GM12878 (cell line): ENCODE measurements around the gene HJV. TPM values are rescaled to one million over a fixed set of nuclear protein-coding genes. Genes with fewer than 3 reads are reported as not detected.

Source experiments
- ATAC-seq: fragments of 200-7000 bp; cut with Tn5 transposase; 3 replicates; pipeline ENCODE4 v1.9.1; 2020; ENCODE audit warnings: mild to moderate bottlenecking, moderate library complexity
- BruUV-seq: library from RNA; stranded (reverse); fragments of 400-500 nt; replicated peaks from 2 replicates; lab custom pipeline; 2021; lab: Mats Ljungman, UMichigan
- CTCF ChIA-PET: fragments of 300-600 bp; sonication (Branson Sonifier 250); formaldehyde crosslinking; extraction: SDS; loops from one replicate; lab custom pipeline; 2021; ENCODE audit warnings: inconsistent platforms; lab: Yijun Ruan, JAX
- POLR2A ChIA-PET: fragments of 350-600 bp; formaldehyde crosslinking; extraction: SDS; loops from one replicate; lab custom pipeline; 2021; ENCODE audit warnings: inconsistent platforms; lab: Charles Lee
- RAD21 ChIA-PET: fragments of 300-600 bp; sonication (Branson Sonifier 250); formaldehyde crosslinking; loops from one replicate; lab custom pipeline; 2023; ENCODE audit warnings: antibody characterized with exemption; ENCODE audit not compliant: unreplicated experiment; lab: Charles Lee
- SMC1A ChIA-PET: fragments of 300-600 bp; sonication (Branson Sonifier 250); formaldehyde crosslinking; loops from one replicate; lab custom pipeline; 2023; ENCODE audit not compliant: unreplicated experiment, uncharacterized antibody; lab: Charles Lee
- DNase-seq: peaks from one replicate; pipeline ENCODE4 v3.0.0-alpha.2; 2011; ENCODE audit warnings: low read depth, low spot score
- FAIRE-seq: peaks from 3 replicates; lab custom pipeline; 2011; peaks lifted over from hg19 to GRCh38; lab: Jason Lieb, UNC
- H2AFZ ChIP-seq: 2 replicates; pipeline ENCODE4 v1.6.0; 2011; ENCODE audit warnings: low read depth, low read length, control low read depth; ENCODE audit not compliant: control insufficient read depth
- H3K27ac ChIP-seq: 2 replicates; pipeline ENCODE4 v1.5.1; 2011; ENCODE audit warnings: control low read depth; ENCODE audit not compliant: control insufficient read depth, insufficient read depth
- H3K27me3 ChIP-seq, 2 experiments: replicated peaks in 1 of 2; 2 replicates each; pipeline versions ENCODE4 v1.6.0 to v1.6.1; 2011; ENCODE audit warnings: low read length in 1 of 2; ENCODE audit not compliant: control insufficient read depth in 2 of 2, insufficient read depth in 2 of 2
- H3K36me3 ChIP-seq, 2 experiments: 2 replicates each; pipeline ENCODE4 v1.5.1; 2011; ENCODE audit warnings: low read length in 1 of 2; ENCODE audit not compliant: control insufficient read depth in 2 of 2, insufficient read depth in 2 of 2
- H3K4me1 ChIP-seq: 2 replicates; pipeline ENCODE4 v1.6.1; 2011; ENCODE audit warnings: mild to moderate bottlenecking, low read length, moderate library complexity, mixed read lengths; ENCODE audit not compliant: control insufficient read depth, insufficient read depth
- H3K4me2 ChIP-seq: 2 replicates; pipeline ENCODE4 v1.6.0; 2011; ENCODE audit warnings: control low read depth; ENCODE audit not compliant: control insufficient read depth, insufficient read depth
- H3K4me3 ChIP-seq: fragments of 200-600 bp; sonication (generic); 2 replicates; pipeline ENCODE4 v1.5.1; 2016
- H3K79me2 ChIP-seq: 2 replicates; pipeline ENCODE4 v1.6.0; 2011; ENCODE audit warnings: low read length; ENCODE audit not compliant: control insufficient read depth, insufficient read depth
- H3K9ac ChIP-seq: 2 replicates; pipeline ENCODE4 v1.8.0; 2011; ENCODE audit warnings: low read length, control low read depth, mixed read lengths; ENCODE audit not compliant: control insufficient read depth, insufficient read depth
- H3K9me3 ChIP-seq: replicated peaks from 3 replicates; pipeline ENCODE4 v1.5.1; 2011; ENCODE audit warnings: mild to moderate bottlenecking, low read length; ENCODE audit not compliant: control insufficient read depth, insufficient read depth
- H4K20me1 ChIP-seq: 2 replicates; pipeline ENCODE4 v1.6.0; 2011; ENCODE audit not compliant: control insufficient read depth, insufficient read depth
- DPF2 ChIP-seq: fragments of 450-650 bp; IDR thresholded peaks from 2 replicates; pipeline ENCODE4 v1.6.1; 2017; ENCODE audit warnings: mild to moderate bottlenecking
- NR2C2 ChIP-seq: IDR thresholded peaks from 2 replicates; pipeline ENCODE4 v1.6.1; 2011; ENCODE audit warnings: borderline replicate concordance, low read depth; ENCODE audit not compliant: control insufficient read depth, insufficient read length
- RUNX3 ChIP-seq: IDR thresholded peaks from 2 replicates; pipeline ENCODE4 v1.6.1; 2012; ENCODE audit warnings: low read length, inconsistent platforms
- STAT3 ChIP-seq: IDR thresholded peaks from 2 replicates; pipeline ENCODE4 v1.6.1; 2011; ENCODE audit warnings: low read depth, low read length, improper control_type of control experiment
- WRNIP1 ChIP-seq: IDR thresholded peaks from 2 replicates; pipeline ENCODE4 v1.6.1; 2011; ENCODE audit warnings: low read depth, low read length, improper control_type of control experiment, borderline replicate concordance
- WGBS: methylation state at CpG from one replicate; pipeline ENCODE4 v1.1.6; 2016; ENCODE audit warnings: low lambda C conversion rate; ENCODE audit not compliant: insufficient replicate concordance, insufficient coverage; ENCODE audit errors: missing lambda C conversion rate; 5-methylcytosine and 5-hydroxymethylcytosine counted together
- in situ Hi-C: fragments of 300-500 bp; cut with MboI; formaldehyde crosslinking; loops from 9 replicates; pipeline ENCODE4 v1.14.3; 2018; ENCODE audit warnings: mixed read lengths
- intact Hi-C: fragments of 100-400 bp; cut with micrococcal nuclease; formaldehyde crosslinking; loops from one replicate; pipeline ENCODE4 v1.14.2; 2022; ENCODE audit not compliant: unreplicated experiment
- polyA plus RNA-seq, 11 experiments: library from polyadenylated mRNA; depleted of rRNA in 4 of 11; unstranded in 6 of 11; stranded (reverse) in 5 of 11; fragments of >200 nt; fragmentation: Nextera tagmentation in 4 of 11; fragmentation: Illumina TruSeq in 1 of 11; extraction: Ambion mirVana in 4 of 11; extraction: Trizol in 1 of 11; gene quantifications; 1 replicate in 1 of 11; 2 replicates in 10 of 11; pipeline versions ENCODE4 v1.2.1 to v1.2.3, GENCODE V29; 2011 to 2016; ENCODE audit warnings: inconsistent platforms in 2 of 11, missing spikeins in 2 of 11, low read depth in 1 of 11
- total RNA-seq, 4 experiments: library from RNA; depleted of rRNA in 3 of 4; stranded (reverse); fragments of >200 nt in 3 of 4; fragmentation: Illumina TruSeq in 1 of 4; extraction: Trizol in 1 of 4; gene quantifications; 2 replicates each; pipeline versions ENCODE4 v1.2.1 to v1.2.3, GENCODE V29; 2013 to 2021
- TF ChIP-seq, protein P1 (sequence below): fragments of 450-650 bp; IDR thresholded peaks from 2 replicates; pipeline ENCODE4 v1.6.1; 2016; ENCODE audit warnings: mild to moderate bottlenecking
- TF ChIP-seq, protein P2 (sequence below): fragments of 150-350 bp; IDR thresholded peaks from 2 replicates; pipeline ENCODE4 v1.6.1; 2014; ENCODE audit warnings: mild to moderate bottlenecking, low read depth, low read length
- TF ChIP-seq, protein P3 (sequence below): fragments of 450-650 bp; formaldehyde crosslinking; IDR thresholded peaks from 2 replicates; pipeline ENCODE4 v1.4.0; 2022; ENCODE audit warnings: mild to moderate bottlenecking, moderate library complexity

Gene HJV
- total and polyA plus RNA-seq, 10 of the 15 experiments (the other 5 are each of a cell fraction or from before 2014, with no cell fraction given): not detected

DNA sequence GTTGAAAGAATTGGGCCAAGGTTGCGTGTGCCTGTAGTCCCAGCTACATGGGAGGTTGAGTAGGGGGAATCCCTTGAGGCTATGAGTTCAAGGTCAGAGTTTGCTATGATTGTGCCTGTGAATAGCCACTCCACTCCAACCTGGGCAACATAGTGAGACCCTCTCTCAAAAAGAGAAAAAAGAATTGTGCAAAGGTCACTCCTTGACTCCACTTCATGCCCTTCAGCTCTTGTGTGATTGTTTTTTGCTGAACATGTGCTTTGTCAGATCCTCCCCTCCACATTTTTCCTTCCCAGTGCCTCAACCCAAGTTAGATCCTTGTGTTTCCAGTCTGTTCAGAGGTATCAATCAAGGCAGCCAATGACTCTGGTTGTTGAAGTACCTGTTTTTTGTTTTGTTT is 33.6 kb downstream of the HJV start:
- H3K9ac ChIP-seq: no peak overlapping the region
- CTCF ChIA-PET: interaction anchor here (1.0 to 12.2 kb wide), 2 partner anchors 8 to 19 kb away, joined by 3 to 196 read pairs; no protein-coding TSS in a partner anchor
- H3K4me1 ChIP-seq: peaks cover 11% of the 10 kb centered on the region
- RAD21 ChIA-PET: interaction anchor here (1.0 to 1.9 kb wide), 2 partner anchors 9 to 19 kb away, joined by 3 to 15 read pairs; no protein-coding TSS in a partner anchor
- 100% methylated on average over 1 of the region's 1 CpG for WGBS
- no TSS peak for BruUV-seq
- H2AFZ ChIP-seq: peak overlapping the region; percentile 15; the same call in 1 of the 2 replicates
- H3K27me3 ChIP-seq: no peaks in the 10 kb centered on the region
- intact Hi-C loops: no loop called here
- H3K4me3 ChIP-seq: no peak overlapping the region
- TF ChIP-seq RUNX3 (no peak), NR2C2 (no peak), DPF2 (no peak), STAT3 (no peak), WRNIP1 (no peak)
- TF ChIP-seq, protein P1, sequence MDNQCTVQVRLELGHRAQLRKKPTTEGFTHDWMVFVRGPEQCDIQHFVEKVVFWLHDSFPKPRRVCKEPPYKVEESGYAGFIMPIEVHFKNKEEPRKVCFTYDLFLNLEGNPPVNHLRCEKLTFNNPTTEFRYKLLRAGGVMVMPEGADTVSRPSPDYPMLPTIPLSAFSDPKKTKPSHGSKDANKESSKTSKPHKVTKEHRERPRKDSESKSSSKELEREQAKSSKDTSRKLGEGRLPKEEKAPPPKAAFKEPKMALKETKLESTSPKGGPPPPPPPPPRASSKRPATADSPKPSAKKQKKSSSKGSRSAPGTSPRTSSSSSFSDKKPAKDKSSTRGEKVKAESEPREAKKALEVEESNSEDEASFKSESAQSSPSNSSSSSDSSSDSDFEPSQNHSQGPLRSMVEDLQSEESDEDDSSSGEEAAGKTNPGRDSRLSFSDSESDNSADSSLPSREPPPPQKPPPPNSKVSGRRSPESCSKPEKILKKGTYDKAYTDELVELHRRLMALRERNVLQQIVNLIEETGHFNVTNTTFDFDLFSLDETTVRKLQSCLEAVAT: no peak
- TF ChIP-seq, protein P2, sequence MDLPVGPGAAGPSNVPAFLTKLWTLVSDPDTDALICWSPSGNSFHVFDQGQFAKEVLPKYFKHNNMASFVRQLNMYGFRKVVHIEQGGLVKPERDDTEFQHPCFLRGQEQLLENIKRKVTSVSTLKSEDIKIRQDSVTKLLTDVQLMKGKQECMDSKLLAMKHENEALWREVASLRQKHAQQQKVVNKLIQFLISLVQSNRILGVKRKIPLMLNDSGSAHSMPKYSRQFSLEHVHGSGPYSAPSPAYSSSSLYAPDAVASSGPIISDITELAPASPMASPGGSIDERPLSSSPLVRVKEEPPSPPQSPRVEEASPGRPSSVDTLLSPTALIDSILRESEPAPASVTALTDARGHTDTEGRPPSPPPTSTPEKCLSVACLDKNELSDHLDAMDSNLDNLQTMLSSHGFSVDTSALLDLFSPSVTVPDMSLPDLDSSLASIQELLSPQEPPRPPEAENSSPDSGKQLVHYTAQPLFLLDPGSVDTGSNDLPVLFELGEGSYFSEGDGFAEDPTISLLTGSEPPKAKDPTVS: no peak
- TF ChIP-seq, protein P3, sequence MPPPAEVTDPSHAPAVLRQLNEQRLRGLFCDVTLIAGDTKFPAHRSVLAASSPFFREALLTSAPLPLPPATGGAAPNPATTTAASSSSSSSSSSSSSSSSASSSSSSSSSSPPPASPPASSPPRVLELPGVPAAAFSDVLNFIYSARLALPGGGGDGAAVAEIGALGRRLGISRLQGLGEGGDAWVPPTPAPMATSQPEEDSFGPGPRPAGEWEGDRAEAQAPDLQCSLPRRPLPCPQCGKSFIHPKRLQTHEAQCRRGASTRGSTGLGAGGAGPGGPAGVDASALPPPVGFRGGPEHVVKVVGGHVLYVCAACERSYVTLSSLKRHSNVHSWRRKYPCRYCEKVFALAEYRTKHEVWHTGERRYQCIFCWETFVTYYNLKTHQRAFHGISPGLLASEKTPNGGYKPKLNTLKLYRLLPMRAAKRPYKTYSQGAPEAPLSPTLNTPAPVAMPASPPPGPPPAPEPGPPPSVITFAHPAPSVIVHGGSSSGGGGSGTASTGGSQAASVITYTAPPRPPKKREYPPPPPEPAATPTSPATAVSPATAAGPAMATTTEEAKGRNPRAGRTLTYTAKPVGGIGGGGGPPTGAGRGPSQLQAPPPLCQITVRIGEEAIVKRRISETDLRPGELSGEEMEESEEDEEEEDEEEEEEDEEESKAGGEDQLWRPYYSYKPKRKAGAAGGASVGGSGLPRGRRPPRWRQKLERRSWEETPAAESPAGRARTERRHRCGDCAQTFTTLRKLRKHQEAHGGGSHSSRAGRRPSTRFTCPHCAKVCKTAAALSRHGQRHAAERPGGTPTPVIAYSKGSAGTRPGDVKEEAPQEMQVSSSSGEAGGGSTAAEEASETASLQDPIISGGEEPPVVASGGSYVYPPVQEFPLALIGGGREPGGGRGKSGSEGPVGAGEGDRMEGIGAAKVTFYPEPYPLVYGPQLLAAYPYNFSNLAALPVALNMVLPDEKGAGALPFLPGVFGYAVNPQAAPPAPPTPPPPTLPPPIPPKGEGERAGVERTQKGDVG (CRISPR knock-in tag): no peak
- ATAC-seq (no peak), FAIRE-seq (no peak), DNase-seq (no peak)
- POLR2A ChIA-PET: interaction anchor here (0.6 to 7.2 kb wide), 4 partner anchors 9 to 50 kb away, joined by 3 to 61 read pairs (median 7); no protein-coding TSS in a partner anchor
- no peaks in the 10 kb centered on the region for H3K9me3 ChIP-seq
- H4K20me1 ChIP-seq: no peaks in the 10 kb centered on the region
- no peaks in the 10 kb centered on the region for H3K36me3 ChIP-seq
- H3K27ac ChIP-seq: no peak overlapping the region
- H3K79me2 ChIP-seq: no peaks in the 10 kb centered on the region
- SMC1A ChIA-PET: interaction anchor here (1.9 to 12.5 kb wide), 3 partner anchors 8 to 19 kb away, joined by 5 to 244 read pairs (median 6); no protein-coding TSS in a partner anchor
- in situ Hi-C loops: no loop called here
- H3K4me2 ChIP-seq: no peak overlapping the region
